Hepatocyte (in vitro differentiated cells): ENCODE measurements around the gene ADAM10.

Experiments
- EZH2 ChIP-seq: fragments of 200-600 bp; sonication (generic); IDR thresholded peaks from 2 replicates; pipeline ENCODE4 v1.6.1; 2016; ENCODE audit warnings: antibody characterized with exemption, mild to moderate bottlenecking, borderline replicate concordance
- EZH2phosphoT487 ChIP-seq: fragments of 200-600 bp; sonication (generic); IDR thresholded peaks from one replicate; pipeline ENCODE4 v1.6.1; 2018; ENCODE audit warnings: antibody characterized with exemption, mild to moderate bottlenecking, low read depth, moderate library complexity; ENCODE audit not compliant: unreplicated experiment, severe bottlenecking
- TF ChIP-seq, protein P1 (sequence below): fragments of 200-600 bp; sonication (generic); IDR thresholded peaks from 2 replicates; pipeline ENCODE4 v1.5.1; 2016; ENCODE audit warnings: antibody characterized with exemption, mild to moderate bottlenecking; ENCODE audit not compliant: poor library complexity

DNA sequence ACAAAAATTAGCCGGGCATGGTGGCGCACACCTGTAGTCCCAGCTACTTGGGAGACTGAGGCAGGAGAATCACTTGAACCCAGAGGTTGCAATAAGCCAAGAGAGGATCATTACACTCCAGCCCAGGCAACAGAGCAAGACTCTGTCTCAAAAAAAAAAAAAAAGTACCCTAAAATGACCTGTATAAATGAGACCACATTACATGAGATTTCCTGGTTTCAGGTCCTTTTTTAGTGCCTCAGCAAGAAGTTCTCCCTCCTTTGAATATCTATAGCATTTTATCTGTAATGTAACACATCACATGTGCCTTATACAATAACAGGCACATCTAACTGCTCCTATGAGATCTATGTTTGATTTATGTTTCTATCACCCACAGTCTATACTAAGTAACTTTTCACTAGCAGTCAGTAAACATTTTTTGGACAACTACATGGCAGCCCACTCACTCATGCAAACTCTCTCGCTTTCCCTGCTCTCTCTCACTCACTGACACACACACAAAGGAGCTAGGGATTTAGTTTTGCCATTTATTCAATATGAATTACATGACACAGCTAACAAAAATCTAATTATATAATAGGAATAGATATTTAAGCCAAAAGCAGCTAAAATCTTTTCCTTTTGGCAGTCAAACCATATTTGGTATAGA is 34.1 kb downstream of the ADAM10 start:
- TF ChIP-seq, protein P1, sequence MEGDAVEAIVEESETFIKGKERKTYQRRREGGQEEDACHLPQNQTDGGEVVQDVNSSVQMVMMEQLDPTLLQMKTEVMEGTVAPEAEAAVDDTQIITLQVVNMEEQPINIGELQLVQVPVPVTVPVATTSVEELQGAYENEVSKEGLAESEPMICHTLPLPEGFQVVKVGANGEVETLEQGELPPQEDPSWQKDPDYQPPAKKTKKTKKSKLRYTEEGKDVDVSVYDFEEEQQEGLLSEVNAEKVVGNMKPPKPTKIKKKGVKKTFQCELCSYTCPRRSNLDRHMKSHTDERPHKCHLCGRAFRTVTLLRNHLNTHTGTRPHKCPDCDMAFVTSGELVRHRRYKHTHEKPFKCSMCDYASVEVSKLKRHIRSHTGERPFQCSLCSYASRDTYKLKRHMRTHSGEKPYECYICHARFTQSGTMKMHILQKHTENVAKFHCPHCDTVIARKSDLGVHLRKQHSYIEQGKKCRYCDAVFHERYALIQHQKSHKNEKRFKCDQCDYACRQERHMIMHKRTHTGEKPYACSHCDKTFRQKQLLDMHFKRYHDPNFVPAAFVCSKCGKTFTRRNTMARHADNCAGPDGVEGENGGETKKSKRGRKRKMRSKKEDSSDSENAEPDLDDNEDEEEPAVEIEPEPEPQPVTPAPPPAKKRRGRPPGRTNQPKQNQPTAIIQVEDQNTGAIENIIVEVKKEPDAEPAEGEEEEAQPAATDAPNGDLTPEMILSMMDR, result no peak
- TF ChIP-seq EZH2 (no peak), EZH2phosphoT487 (no peak)
